NCI-H524 treated with DMSO at 0.1 percent for 48 hours (cell line): Measurements from ENCODE around the gene MYLK.
A peak's percentile ranks its signal among the peaks of the same experiment; 100 is the strongest.

Source experiments
- DNase-seq: peaks from one replicate; lab custom pipeline; 2025; lab: John Stamatoyannopoulos, UW

The MYLK gene

GRCh38 chr3:123818921-123819429, 65.2 kb downstream of the MYLK start:
- no peak for DNase-seq

GRCh38 chr3:123818324-123818920, 65.7 kb downstream of the MYLK start:
- no peak for DNase-seq

GRCh38 chr3:123817413-123817812, 66.7 kb downstream of the MYLK start:
- DNase-seq = no peak

GRCh38 chr3:123816673-123817207, 67.4 kb downstream of the MYLK start:
- no peak for DNase-seq

GRCh38 chr3:123815981-123816380, 68.2 kb downstream of the MYLK start:
- DNase-seq = no peak

GRCh38 chr3:123813876-123814275, 70.3 kb downstream of the MYLK start:
- DNase-seq = no peak

GRCh38 chr3:123809597-123809996, 74.5 kb downstream of the MYLK start:
- DNase-seq = no peak

GRCh38 chr3:123808812-123809211, 75.3 kb downstream of the MYLK start:
- DNase-seq = no peak

GRCh38 chr3:123807820-123808219, 76.3 kb downstream of the MYLK start:
- no peak for DNase-seq

- no peak for DNase-seq
Observed at GRCh38 chr3:123805504-123805903, 78.6 kb downstream of the MYLK start.

- no peak for DNase-seq
Observed at GRCh38 chr3:123805101-123805500, 79.0 kb downstream of the MYLK start.

GRCh38 chr3:123804676-123805075, 79.5 kb downstream of the MYLK start:
- no peak for DNase-seq

- DNase-seq = no peak
Observed at GRCh38 chr3:123803521-123803920, 80.6 kb downstream of the MYLK start.

GRCh38 chr3:123802007-123802625, 82.0 kb downstream of the MYLK start:
- no peak for DNase-seq

GRCh38 chr3:123801474-123801873, 82.7 kb downstream of the MYLK start:
- DNase-seq = no peak

- no peak for DNase-seq
Observed at GRCh38 chr3:123800362-123800682, 83.8 kb downstream of the MYLK start.

GRCh38 chr3:123799544-123800361, 84.4 kb downstream of the MYLK start:
- peak; percentile 28 for DNase-seq

- DNase-seq = no peak
Observed at GRCh38 chr3:123798550-123798949, 85.6 kb downstream of the MYLK start.

- no peak for DNase-seq
Observed at GRCh38 chr3:123795471-123796251, 88.5 kb downstream of the MYLK start.

- no peak for DNase-seq
Observed at GRCh38 chr3:123793425-123793824, 90.7 kb downstream of the MYLK start.

- DNase-seq = no peak
Observed at GRCh38 chr3:123792473-123793201, 91.5 kb downstream of the MYLK start.
